Lower leg skin (tissue), 3 donors: Measurements from ENCODE around the gene ANKRD62.

Experiments
- POLR2A ChIP-seq, 2 donors: fragments of 450-650 bp; IDR thresholded peaks; one replicate each; pipeline ENCODE4 v1.6.1; 2016 to 2017; ENCODE audit warnings: antibody characterized with exemption in 2 of 2, mild to moderate bottlenecking in 1 of 2, moderate library complexity in 1 of 2
- TF ChIP-seq, protein P1 (sequence below), 3 donors: fragments of 450-650 bp; IDR thresholded peaks; one replicate each; pipeline ENCODE4 v1.5.1; 2016; ENCODE audit warnings: antibody characterized with exemption in 3 of 3, mild to moderate bottlenecking in 3 of 3, moderate library complexity in 2 of 3

DNA sequence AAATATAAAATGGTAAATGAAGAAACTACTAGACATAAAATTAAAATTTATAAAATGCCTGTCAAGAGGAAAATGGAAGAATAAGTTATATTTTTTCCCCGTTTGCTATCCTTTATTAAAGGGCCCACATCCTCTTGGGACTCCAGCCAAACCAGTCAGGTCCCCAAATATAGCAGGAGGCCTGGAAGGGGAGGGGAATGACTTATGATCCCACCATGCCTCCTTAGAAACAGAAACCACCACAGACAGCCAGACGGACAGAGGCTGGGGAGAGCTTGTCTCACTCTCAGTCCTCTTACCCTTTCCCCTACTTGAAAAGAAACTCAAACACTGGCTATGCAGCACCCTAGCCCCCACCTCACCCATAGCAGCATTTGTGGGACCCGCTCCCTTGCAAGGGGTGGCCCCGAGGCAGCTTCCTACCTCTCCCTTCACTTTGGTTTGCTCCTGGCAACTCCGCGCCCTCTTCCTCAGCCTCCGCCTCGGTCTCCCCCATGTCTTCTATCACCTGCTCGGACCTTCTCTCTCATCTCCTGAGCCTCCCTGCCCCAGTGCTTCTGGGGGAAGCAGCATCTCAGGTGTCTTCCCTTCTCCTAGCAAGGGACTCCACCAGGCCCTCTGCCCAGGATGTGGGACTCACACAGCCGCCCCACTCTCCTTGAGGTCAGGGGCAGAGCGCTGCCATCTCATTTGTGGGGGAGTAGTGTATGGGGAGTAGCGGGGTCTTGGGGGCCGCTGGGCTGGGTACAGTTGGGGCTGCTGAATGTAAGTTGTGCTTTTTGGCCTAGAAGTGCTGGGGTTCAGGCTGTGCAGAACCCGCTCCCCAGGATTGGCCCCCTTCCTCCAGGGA, 37.4 kb upstream of the ANKRD62 start:
- TF ChIP-seq, protein P1, sequence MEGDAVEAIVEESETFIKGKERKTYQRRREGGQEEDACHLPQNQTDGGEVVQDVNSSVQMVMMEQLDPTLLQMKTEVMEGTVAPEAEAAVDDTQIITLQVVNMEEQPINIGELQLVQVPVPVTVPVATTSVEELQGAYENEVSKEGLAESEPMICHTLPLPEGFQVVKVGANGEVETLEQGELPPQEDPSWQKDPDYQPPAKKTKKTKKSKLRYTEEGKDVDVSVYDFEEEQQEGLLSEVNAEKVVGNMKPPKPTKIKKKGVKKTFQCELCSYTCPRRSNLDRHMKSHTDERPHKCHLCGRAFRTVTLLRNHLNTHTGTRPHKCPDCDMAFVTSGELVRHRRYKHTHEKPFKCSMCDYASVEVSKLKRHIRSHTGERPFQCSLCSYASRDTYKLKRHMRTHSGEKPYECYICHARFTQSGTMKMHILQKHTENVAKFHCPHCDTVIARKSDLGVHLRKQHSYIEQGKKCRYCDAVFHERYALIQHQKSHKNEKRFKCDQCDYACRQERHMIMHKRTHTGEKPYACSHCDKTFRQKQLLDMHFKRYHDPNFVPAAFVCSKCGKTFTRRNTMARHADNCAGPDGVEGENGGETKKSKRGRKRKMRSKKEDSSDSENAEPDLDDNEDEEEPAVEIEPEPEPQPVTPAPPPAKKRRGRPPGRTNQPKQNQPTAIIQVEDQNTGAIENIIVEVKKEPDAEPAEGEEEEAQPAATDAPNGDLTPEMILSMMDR (IDR thresholded peaks at IDR 0.05), result no peak
- no peak for TF ChIP-seq POLR2A (IDR thresholded peaks at IDR 0.05)
